ENCODE results near the gene CYP27A1. TPM values are rescaled to one million over a fixed set of nuclear protein-coding genes. Genes with fewer than 3 reads are reported as not detected.

CYP27A1 gene
- total and polyA plus RNA-seq, 9 of the 15 experiments (the other 6 are each of a cell fraction or from before 2014, with no cell fraction given), result 0.20 TPM; not detected in 8

DNA sequence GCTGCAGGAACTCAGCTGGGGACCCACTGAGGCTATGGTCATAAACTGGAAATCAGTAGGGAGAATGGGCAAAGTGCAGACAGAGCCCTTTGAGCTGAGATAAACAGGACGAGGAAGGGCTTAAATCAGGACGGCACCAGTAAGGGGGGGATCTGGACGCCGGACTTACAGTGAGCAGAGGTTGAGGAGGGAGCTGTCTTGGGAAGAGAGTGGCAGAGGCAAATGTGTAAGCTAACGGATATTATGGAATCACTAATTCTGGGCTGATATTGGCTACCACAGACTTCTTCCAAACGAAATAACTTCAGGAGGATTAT lies 539 bp downstream of the CYP27A1 start:
- H3K27ac ChIP-seq (ENCODE audit: extremely low read depth, low read depth, low read length), result no peak overlapping the region
- H3K79me2 ChIP-seq (ENCODE audit: control insufficient read depth, insufficient read depth, low read length), result no peaks in the 10 kb centered on the region
- H3K27me3 ChIP-seq (ENCODE audit: control insufficient read depth in 2 of 2, insufficient read depth in 2 of 2, low read length in 2 of 2), result peaks cover 8 to 33% of the 10 kb centered on the region in 2 experiments; a peak in 4 of 5 replicates
- in situ Hi-C loops (cut with MboI), result no loop called here
- TF ChIP-seq KDM4B (IDR thresholded peaks at IDR 0.05; ENCODE audit: borderline replicate concordance in 2 of 2, low read depth in 1 of 2) (no peak), BHLHE40 (IDR thresholded peaks at IDR 0.05; ENCODE audit: low read length) (no peak), ZC3H4 (CRISPR knock-in tag; IDR thresholded peaks at IDR 0.05; ENCODE audit: borderline replicate concordance) (no peak), TAF7 (tag; IDR thresholded peaks at IDR 0.05) (no peak), ETV5 (CRISPR knock-in tag; IDR thresholded peaks at IDR 0.05; ENCODE audit: low read depth) (no peak), TBL1XR1 (IDR thresholded peaks at IDR 0.05; ENCODE audit: low read length in 2 of 2) (no peak), ZNF695 (CRISPR knock-in tag; IDR thresholded peaks at IDR 0.05) (no peak), RFX1 (IDR thresholded peaks at IDR 0.05) (no peak), SP2 (IDR thresholded peaks at IDR 0.05; ENCODE audit: extremely low read depth, low read depth, low read length, poor library complexity, severe bottlenecking) (no peak)
- TF ChIP-seq, protein P1, sequence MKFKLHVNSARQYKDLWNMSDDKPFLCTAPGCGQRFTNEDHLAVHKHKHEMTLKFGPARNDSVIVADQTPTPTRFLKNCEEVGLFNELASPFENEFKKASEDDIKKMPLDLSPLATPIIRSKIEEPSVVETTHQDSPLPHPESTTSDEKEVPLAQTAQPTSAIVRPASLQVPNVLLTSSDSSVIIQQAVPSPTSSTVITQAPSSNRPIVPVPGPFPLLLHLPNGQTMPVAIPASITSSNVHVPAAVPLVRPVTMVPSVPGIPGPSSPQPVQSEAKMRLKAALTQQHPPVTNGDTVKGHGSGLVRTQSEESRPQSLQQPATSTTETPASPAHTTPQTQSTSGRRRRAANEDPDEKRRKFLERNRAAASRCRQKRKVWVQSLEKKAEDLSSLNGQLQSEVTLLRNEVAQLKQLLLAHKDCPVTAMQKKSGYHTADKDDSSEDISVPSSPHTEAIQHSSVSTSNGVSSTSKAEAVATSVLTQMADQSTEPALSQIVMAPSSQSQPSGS (CRISPR knock-in tag; IDR thresholded peaks at IDR 0.05), result no peak
- H3K4me3 ChIP-seq, result no peak overlapping the region
- DNase-seq (ENCODE audit: extremely low read depth in 1 of 4, low spot score in 3 of 4) (no peak), ATAC-seq (no peak), FAIRE-seq (no peak)
- H2AFZ ChIP-seq (ENCODE audit: low read depth, low read length), result no peak overlapping the region
- peaks cover 0 to 8% of the 10 kb centered on the region in 2 experiments; a peak in 2 of 5 replicates for H3K4me1 ChIP-seq (replicated peaks in 1 of 2; ENCODE audit: control insufficient read depth in 2 of 2, insufficient read depth in 2 of 2, low read length in 2 of 2)
- no peaks in the 10 kb centered on the region for H3K9me3 ChIP-seq (replicated peaks; ENCODE audit: control insufficient read depth, insufficient read depth, low read depth, low read length)
- no peaks in the 10 kb centered on the region for H3K9me1 ChIP-seq (ENCODE audit: control insufficient read depth, insufficient read depth, low read length)
- no peaks in the 10 kb centered on the region for H3K36me3 ChIP-seq (ENCODE audit: control insufficient read depth, insufficient read depth, low read length)
- CTCF ChIA-PET (ENCODE audit: low intra/inter-chr PET ratio), result no interaction called here
- BruUV-seq (replicated peaks), result no TSS peak
- H4K20me1 ChIP-seq (replicated peaks; ENCODE audit: control insufficient read depth, insufficient read depth, low read length), result no peaks in the 10 kb centered on the region
- H3K9ac ChIP-seq (ENCODE audit: insufficient read depth in 1 of 2, low read depth in 2 of 2, low read length in 2 of 2), result no peak overlapping the region
- no peak overlapping the region for H3K4me2 ChIP-seq (ENCODE audit: insufficient read depth, low read length)
- intact Hi-C loops (cut with micrococcal nuclease), result no loop called here
- POLR2A ChIA-PET, result interaction anchor here (0.6 to 0.7 kb wide), 3 partner anchors 34 to 506 kb away, joined by 3 to 4 read pairs (median 3); no protein-coding TSS in a partner anchor
- 17% methylated on average over 6 of the region's 6 CpGs for WGBS (ENCODE audit: insufficient coverage, low coverage, missing lambda C conversion rate)

All from K562 (cell line).